Tibial nerve (tissue), 4 donors: ENCODE data around the gene CKM. TPM values are rescaled to one million over a fixed set of nuclear protein-coding genes. Genes with fewer than 3 reads are reported as not detected.

Experiments used
- DNase-seq, 2 donors: peaks; one replicate each; pipeline ENCODE4 v3.0.0-alpha.2; 2019; ENCODE audit warnings: low spot score in 2 of 2
- H3K27ac ChIP-seq, 4 donors: fragments of 200-600 bp; sonication (generic) in 3 of 4; one replicate each; pipeline ENCODE4 v1.5.1; 2017 to 2019; ENCODE audit warnings: mild to moderate bottlenecking in 1 of 4
- H3K27me3 ChIP-seq, 2 donors: fragments of 200-600 bp; sonication (generic) in 1 of 2; one replicate each; pipeline versions ENCODE4 v1.5.1 to v1.6.0; 2017 to 2019
- H3K36me3 ChIP-seq, 3 donors: fragments of 200-600 bp; sonication (generic); one replicate each; pipeline ENCODE4 v1.5.1; 2018 to 2019
- H3K4me1 ChIP-seq, 4 donors: fragments of 200-600 bp; sonication (generic) in 3 of 4; one replicate each; pipeline ENCODE4 v1.5.1; 2017 to 2019
- H3K4me3 ChIP-seq, 4 donors: fragments of 200-600 bp; sonication (generic) in 3 of 4; one replicate each; pipeline ENCODE4 v1.5.1; 2017 to 2019; ENCODE audit warnings: mild to moderate bottlenecking in 1 of 4, moderate library complexity in 1 of 4
- H3K9me3 ChIP-seq, 4 donors: fragments of 200-600 bp; sonication (generic) in 3 of 4; one replicate each; pipeline ENCODE4 v1.5.1; 2017 to 2019
- EP300 ChIP-seq, 2 donors: sonication (generic); formaldehyde crosslinking; IDR thresholded peaks; one replicate each; pipeline ENCODE4 v1.6.1; 2017; ENCODE audit warnings: antibody characterized with exemption in 2 of 2, mild to moderate bottlenecking in 1 of 2
- POLR2A ChIP-seq, 2 donors: fragments of 450-650 bp; IDR thresholded peaks; one replicate each; pipeline ENCODE4 v1.6.1; 2017; ENCODE audit warnings: antibody characterized with exemption in 2 of 2, mild to moderate bottlenecking in 2 of 2, moderate library complexity in 2 of 2
- WGBS, 2 donors: methylation state at CpG; one replicate each; pipeline ENCODE4 v1.1.5; 2018; 5-methylcytosine and 5-hydroxymethylcytosine counted together
- total RNA-seq, 4 donors: library from RNA; depleted of rRNA; stranded (reverse); fragments of >200 nt; gene quantifications; one replicate each; pipeline ENCODE4 v1.1.0, GENCODE V29; 2016
- TF ChIP-seq, protein P1 (sequence below), 5 experiments: fragments of 200-600 bp in 3 of 5; fragments of 450-650 bp in 2 of 5; sonication (generic) in 3 of 5; IDR thresholded peaks; one replicate each; pipeline ENCODE4 v1.5.1; 2016 to 2019; ENCODE audit warnings: antibody characterized with exemption in 5 of 5, mild to moderate bottlenecking in 3 of 5, moderate library complexity in 2 of 5

CKM gene
- total RNA-seq, 4 donors from 2014 or later, result 0.30 to 1.3 TPM; not detected in 2

DNA sequence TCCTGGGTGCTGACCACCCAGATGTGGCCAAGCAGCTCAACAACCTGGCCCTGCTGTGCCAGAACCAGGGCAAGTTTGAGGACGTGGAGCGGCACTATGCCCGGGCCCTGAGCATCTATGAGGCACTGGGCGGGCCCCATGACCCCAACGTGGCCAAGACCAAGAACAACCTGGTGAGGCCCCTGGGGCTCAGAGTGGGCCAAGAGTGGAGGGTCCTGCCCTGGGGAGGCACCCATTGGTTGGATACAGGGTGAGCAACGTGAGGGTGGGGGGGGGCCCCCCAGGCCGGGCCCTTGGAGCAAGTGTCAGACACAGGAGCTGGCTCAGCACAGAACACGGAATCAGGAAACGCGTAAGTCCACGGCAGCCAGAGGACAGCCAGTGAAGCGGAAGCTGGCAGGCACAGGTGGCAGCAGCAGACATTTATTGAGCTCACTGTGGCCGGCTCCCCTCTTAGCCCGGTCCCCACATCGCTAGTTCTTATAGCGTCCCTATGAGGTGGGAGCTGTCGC is 26.8 kb upstream of the CKM start:
- H3K36me3 ChIP-seq, result peaks cover 0 to 44% (median 5%) of the 10 kb centered on the region in 3 donors
- 86 to 90% methylated on average over 13 to 17 of the region's 17 CpGs for WGBS, 2 donors
- peaks cover 0 to 36% of the 10 kb centered on the region in 2 donors for H3K27me3 ChIP-seq
- no peak for DNase-seq
- H3K4me3 ChIP-seq, result no peak overlapping the region
- TF ChIP-seq, protein P1, sequence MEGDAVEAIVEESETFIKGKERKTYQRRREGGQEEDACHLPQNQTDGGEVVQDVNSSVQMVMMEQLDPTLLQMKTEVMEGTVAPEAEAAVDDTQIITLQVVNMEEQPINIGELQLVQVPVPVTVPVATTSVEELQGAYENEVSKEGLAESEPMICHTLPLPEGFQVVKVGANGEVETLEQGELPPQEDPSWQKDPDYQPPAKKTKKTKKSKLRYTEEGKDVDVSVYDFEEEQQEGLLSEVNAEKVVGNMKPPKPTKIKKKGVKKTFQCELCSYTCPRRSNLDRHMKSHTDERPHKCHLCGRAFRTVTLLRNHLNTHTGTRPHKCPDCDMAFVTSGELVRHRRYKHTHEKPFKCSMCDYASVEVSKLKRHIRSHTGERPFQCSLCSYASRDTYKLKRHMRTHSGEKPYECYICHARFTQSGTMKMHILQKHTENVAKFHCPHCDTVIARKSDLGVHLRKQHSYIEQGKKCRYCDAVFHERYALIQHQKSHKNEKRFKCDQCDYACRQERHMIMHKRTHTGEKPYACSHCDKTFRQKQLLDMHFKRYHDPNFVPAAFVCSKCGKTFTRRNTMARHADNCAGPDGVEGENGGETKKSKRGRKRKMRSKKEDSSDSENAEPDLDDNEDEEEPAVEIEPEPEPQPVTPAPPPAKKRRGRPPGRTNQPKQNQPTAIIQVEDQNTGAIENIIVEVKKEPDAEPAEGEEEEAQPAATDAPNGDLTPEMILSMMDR (IDR thresholded peaks at IDR 0.05), result no peak
- no peak for TF ChIP-seq EP300 (IDR thresholded peaks at IDR 0.05)
- no peak for TF ChIP-seq POLR2A (IDR thresholded peaks at IDR 0.05)
- H3K4me1 ChIP-seq, result no peaks in the 10 kb centered on the region
- no peak overlapping the region for H3K27ac ChIP-seq
- no peaks in the 10 kb centered on the region for H3K9me3 ChIP-seq

DNA sequence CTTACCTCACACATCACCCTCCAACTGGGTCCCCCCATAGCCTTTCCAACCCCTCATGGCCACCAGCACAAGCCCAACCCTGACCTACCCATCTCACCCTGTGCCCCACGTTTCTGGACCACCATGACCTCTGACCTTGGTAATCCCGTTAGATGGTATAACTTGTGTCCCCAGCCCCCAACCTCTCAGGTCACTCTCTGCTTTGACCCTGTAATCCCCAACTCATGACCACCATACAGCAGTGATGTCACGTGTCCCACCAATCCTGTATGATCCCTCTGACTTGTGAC is 26.4 kb upstream of the CKM start:
- peaks cover 0 to 39% (median 5%) of the 10 kb centered on the region in 3 donors for H3K36me3 ChIP-seq
- H3K9me3 ChIP-seq, result no peaks in the 10 kb centered on the region
- no peak overlapping the region for H3K27ac ChIP-seq
- WGBS, 2 donors, result 31 to 41% methylated on average over 2 to 3 of the region's 3 CpGs
- no peak for DNase-seq
- H3K4me3 ChIP-seq, result no peak overlapping the region
- TF ChIP-seq POLR2A (IDR thresholded peaks at IDR 0.05), result no peak
- no peak for TF ChIP-seq EP300 (IDR thresholded peaks at IDR 0.05)
- TF ChIP-seq, protein P1 (IDR thresholded peaks at IDR 0.05), result no peak
- H3K4me1 ChIP-seq, result no peaks in the 10 kb centered on the region
- peaks cover 0 to 39% of the 10 kb centered on the region in 2 donors for H3K27me3 ChIP-seq

DNA sequence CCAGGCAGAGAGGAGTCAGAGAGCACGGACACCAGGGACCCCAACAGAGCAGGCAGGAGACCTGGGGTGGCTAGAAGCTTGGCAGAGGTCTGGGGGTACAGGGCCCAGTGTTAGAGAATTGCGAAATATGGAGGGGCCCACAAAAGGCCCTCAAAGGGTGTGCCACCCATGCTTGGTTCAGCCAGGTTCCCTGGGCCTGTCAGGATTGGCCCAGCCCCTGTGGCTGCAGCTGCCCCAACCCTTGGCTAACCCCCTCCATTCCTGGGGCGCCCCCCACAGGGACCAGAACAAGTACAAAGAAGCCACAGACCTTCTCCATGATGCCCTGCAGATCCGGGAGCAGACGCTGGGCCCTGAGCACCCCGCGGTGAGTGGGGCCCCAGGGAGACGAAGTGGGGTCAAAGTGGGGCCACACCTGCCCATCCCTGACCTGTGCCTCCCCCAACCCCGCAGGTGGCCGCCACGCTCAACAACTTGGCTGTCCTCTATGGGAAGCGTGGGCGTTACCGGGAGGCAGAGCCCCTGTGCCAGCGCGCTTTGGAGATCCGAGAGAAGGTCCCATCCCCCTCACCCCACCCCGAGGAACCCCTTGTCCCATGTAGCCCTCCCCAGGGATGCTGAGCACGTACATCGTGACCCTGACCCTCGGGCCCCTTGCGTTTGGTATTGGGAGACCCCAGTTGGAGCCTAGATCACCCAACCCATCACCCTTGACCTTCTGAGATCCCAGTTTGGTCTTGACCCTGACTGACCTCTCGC is 25.9 kb upstream of the CKM start:
- 78 to 84% methylated on average over 23 of the region's 23 CpGs for WGBS, 2 donors
- Histone ChIP-seq H3K9me3 (no peaks in the 10 kb centered on the region), H3K27ac (no peak overlapping the region), H3K36me3 (peaks cover 0 to 34% (median 4%) of the 10 kb centered on the region in 3 donors), H3K4me1 (no peaks in the 10 kb centered on the region), H3K4me3 (no peak overlapping the region), H3K27me3 (peaks cover 0 to 39% of the 10 kb centered on the region in 2 donors)
- TF ChIP-seq EP300 (IDR thresholded peaks at IDR 0.05), result no peak
- TF ChIP-seq, protein P1 (IDR thresholded peaks at IDR 0.05), result no peak
- TF ChIP-seq POLR2A (IDR thresholded peaks at IDR 0.05), result no peak
- DNase-seq, result no peak

DNA sequence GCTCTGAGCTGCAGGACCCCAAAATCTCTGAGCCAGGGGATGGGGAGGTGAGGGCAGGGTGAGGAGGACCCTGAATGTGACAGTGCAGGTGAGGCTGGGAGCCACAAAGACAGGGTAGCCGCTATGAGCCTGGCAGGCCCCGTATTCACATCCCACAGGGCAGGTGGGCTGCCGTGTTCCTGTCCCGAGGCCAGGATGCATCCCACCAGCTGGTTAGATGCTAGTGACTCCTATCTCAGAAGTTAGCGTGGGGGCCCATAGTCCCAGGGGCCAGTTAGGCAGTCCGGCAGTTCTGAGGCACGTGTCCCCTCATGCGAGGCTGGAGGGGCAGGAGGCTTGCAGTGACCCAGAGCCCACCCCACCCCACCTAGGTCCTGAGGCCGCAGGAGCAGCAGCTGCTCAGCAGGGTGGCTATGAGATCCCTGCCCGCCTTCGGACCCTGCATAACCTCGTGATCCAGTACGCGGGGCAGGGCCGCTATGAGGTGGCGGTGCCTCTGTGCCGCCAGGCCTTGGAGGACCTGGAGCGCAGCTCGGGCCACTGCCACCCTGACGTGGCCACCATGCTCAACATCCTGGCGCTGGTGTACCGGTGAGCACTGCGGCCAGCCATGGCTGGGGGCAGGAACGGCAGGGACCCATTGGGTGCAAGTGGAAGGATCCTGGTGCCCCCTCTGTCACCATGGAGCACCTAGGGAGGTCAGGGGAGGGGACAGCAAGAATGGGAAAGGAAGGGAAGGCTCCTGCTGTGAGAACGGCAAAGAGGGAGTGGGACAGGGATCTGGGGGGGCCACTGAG is 25.1 kb upstream of the CKM start:
- WGBS, 2 donors, result 52 to 69% methylated on average over 13 to 23 of the region's 25 CpGs
- no peak overlapping the region for H3K4me3 ChIP-seq
- TF ChIP-seq, protein P1 (IDR thresholded peaks at IDR 0.05), result no peak
- no peak for TF ChIP-seq POLR2A (IDR thresholded peaks at IDR 0.05)
- TF ChIP-seq EP300 (IDR thresholded peaks at IDR 0.05), result no peak
- H3K27me3 ChIP-seq, result peaks cover 0 to 46% of the 10 kb centered on the region in 2 donors
- no peak overlapping the region for H3K27ac ChIP-seq
- no peak for DNase-seq
- no peaks in the 10 kb centered on the region for H3K9me3 ChIP-seq
- peaks cover 0 to 26% (median 0%) of the 10 kb centered on the region in 3 donors for H3K36me3 ChIP-seq
- H3K4me1 ChIP-seq, result no peaks in the 10 kb centered on the region

DNA sequence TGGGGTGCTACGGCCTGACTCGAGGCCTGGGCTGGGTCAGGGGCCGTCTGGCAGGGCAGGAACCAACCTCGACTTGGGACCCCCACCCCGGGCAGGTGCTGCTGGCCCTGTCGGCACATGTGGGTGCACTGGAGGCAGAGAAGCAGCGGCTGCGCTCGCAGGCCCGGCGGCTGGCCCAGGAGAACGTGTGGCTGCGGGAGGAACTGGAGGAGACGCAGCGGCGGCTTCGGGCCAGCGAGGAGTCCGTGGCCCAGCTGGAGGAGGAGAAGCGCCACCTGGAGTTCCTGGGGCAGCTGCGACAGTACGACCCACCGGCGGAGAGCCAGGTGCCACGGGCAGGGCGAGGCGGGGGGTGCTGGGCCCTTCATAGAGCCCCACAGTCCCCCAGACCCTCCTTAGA is 23.8 kb upstream of the CKM start:
- peaks cover 0 to 60% of the 10 kb centered on the region in 2 donors for H3K27me3 ChIP-seq
- TF ChIP-seq, protein P1 (IDR thresholded peaks at IDR 0.05), result no peak
- TF ChIP-seq POLR2A (IDR thresholded peaks at IDR 0.05), result no peak
- TF ChIP-seq EP300 (IDR thresholded peaks at IDR 0.05), result no peak
- H3K9me3 ChIP-seq, result no peaks in the 10 kb centered on the region
- DNase-seq, result no peak
- peaks cover 0 to 13% (median 0%) of the 10 kb centered on the region in 3 donors for H3K36me3 ChIP-seq
- no peak overlapping the region for H3K4me3 ChIP-seq
- no peak overlapping the region for H3K27ac ChIP-seq
- WGBS, 2 donors, result 24 to 27% methylated on average over 13 to 20 of the region's 27 CpGs
- H3K4me1 ChIP-seq, result no peaks in the 10 kb centered on the region
